SK-N-SH treated with all-trans-retinoic acid at 6 μM for 48 hours (cell line): ENCODE results near the gene GSTM3.

Source experiments
- ATAC-seq: fragments of 200-7000 bp; cut with Tn5 transposase; 3 replicates; pipeline ENCODE4 v1.9.1; 2020; ENCODE audit warnings: mild to moderate bottlenecking, moderate library complexity
- ARNTL ChIP-seq: fragments of 450-650 bp; formaldehyde crosslinking; IDR thresholded peaks from 2 replicates; pipeline ENCODE4 v1.5.0; 2020; ENCODE audit warnings: low read depth, mild to moderate bottlenecking, moderate library complexity, borderline replicate concordance
- CSDC2 ChIP-seq: fragments of 250-450 bp; sonication (Bioruptor Pico); IDR thresholded peaks from 2 replicates; pipeline ENCODE4 v1.5.0; 2020; ENCODE audit warnings: mild to moderate bottlenecking, moderate library complexity
- ESRRG ChIP-seq: fragments of 250-450 bp; sonication (Bioruptor Pico); IDR thresholded peaks from 2 replicates; pipeline ENCODE4 v1.6.1; 2021; ENCODE audit warnings: mild to moderate bottlenecking
- ISL1 ChIP-seq: fragments of 250-450 bp; sonication (Bioruptor Pico); IDR thresholded peaks from 2 replicates; pipeline ENCODE4 v2.1.2; 2022; ENCODE audit warnings: mild to moderate bottlenecking, moderate library complexity
- OSR1 ChIP-seq: fragments of 250-450 bp; sonication (Bioruptor Pico); IDR thresholded peaks from 2 replicates; pipeline ENCODE4 v1.8.0; 2022; ENCODE audit warnings: moderate library complexity, mild to moderate bottlenecking, inconsistent platforms
- PPARA ChIP-seq: fragments of 250-450 bp; sonication (Bioruptor Pico); IDR thresholded peaks from 2 replicates; pipeline ENCODE4 v1.5.0; 2020; ENCODE audit warnings: mild to moderate bottlenecking, borderline replicate concordance
- RARB ChIP-seq: fragments of 250-450 bp; sonication (Bioruptor Pico); IDR thresholded peaks from 2 replicates; pipeline ENCODE4 v1.8.0; 2021; ENCODE audit warnings: mild to moderate bottlenecking, moderate library complexity
- SNAI2 ChIP-seq: fragments of 250-450 bp; sonication (Bioruptor Pico); IDR thresholded peaks from 2 replicates; pipeline ENCODE4 v1.5.0; 2020; ENCODE audit warnings: mild to moderate bottlenecking, moderate library complexity
- TCF4 ChIP-seq: fragments of 250-450 bp; sonication (Bioruptor Pico); IDR thresholded peaks from 2 replicates; pipeline ENCODE4 v1.8.0; 2021; ENCODE audit warnings: mild to moderate bottlenecking, moderate library complexity, borderline replicate concordance
- TOX ChIP-seq: fragments of 250-450 bp; sonication (Bioruptor Pico); IDR thresholded peaks from 2 replicates; pipeline ENCODE4 v1.8.0; 2021; ENCODE audit warnings: mild to moderate bottlenecking, moderate library complexity, borderline replicate concordance
- ZC3H10 ChIP-seq: fragments of 250-450 bp; sonication (Bioruptor Pico); IDR thresholded peaks from 2 replicates; pipeline ENCODE4 v1.5.1; 2021; ENCODE audit warnings: mild to moderate bottlenecking, moderate library complexity
- ZFP3 ChIP-seq: fragments of 250-450 bp; sonication (Bioruptor Pico); IDR thresholded peaks from 2 replicates; pipeline ENCODE4 v1.5.0; 2020; ENCODE audit warnings: mild to moderate bottlenecking, moderate library complexity
- ZFP30 ChIP-seq: fragments of 450-650 bp; formaldehyde crosslinking; IDR thresholded peaks from 2 replicates; pipeline ENCODE4 v1.5.0; 2022; ENCODE audit warnings: mild to moderate bottlenecking, moderate library complexity
- ZNF565 ChIP-seq: fragments of 450-650 bp; formaldehyde crosslinking; conservative IDR thresholded peaks from 2 replicates; pipeline ENCODE4 v1.5.0; 2020; ENCODE audit warnings: low read depth, mild to moderate bottlenecking, moderate library complexity
- ZNF70 ChIP-seq: fragments of 450-650 bp; formaldehyde crosslinking; IDR thresholded peaks from 2 replicates; pipeline ENCODE4 v1.5.0; 2020; ENCODE audit warnings: mild to moderate bottlenecking, moderate library complexity
- ZNF8 ChIP-seq: fragments of 450-650 bp; formaldehyde crosslinking; IDR thresholded peaks from 2 replicates; pipeline ENCODE4 v1.5.0; 2020; ENCODE audit warnings: mild to moderate bottlenecking, moderate library complexity
- TF ChIP-seq, protein P1 (sequence below): fragments of 250-450 bp; sonication (Bioruptor Pico); IDR thresholded peaks from 2 replicates; pipeline ENCODE4 v1.5.1; 2020; ENCODE audit warnings: low read depth, mild to moderate bottlenecking, moderate library complexity
- TF ChIP-seq, protein P2 (sequence below): fragments of 250-450 bp; sonication (Bioruptor Pico); IDR thresholded peaks from 2 replicates; pipeline ENCODE4 v1.5.0; 2020; ENCODE audit warnings: mild to moderate bottlenecking, moderate library complexity
- TF ChIP-seq, protein P3 (sequence below): fragments of 250-450 bp; sonication (Bioruptor Pico); IDR thresholded peaks from 2 replicates; pipeline ENCODE4 v1.5.1; 2021; ENCODE audit warnings: mild to moderate bottlenecking, moderate library complexity
- TF ChIP-seq, protein P4 (sequence below): fragments of 250-450 bp; sonication (Bioruptor Pico); IDR thresholded peaks from 2 replicates; pipeline ENCODE4 v1.8.0; 2020; ENCODE audit warnings: mild to moderate bottlenecking, moderate library complexity, borderline replicate concordance

GSTM3 gene

DNA sequence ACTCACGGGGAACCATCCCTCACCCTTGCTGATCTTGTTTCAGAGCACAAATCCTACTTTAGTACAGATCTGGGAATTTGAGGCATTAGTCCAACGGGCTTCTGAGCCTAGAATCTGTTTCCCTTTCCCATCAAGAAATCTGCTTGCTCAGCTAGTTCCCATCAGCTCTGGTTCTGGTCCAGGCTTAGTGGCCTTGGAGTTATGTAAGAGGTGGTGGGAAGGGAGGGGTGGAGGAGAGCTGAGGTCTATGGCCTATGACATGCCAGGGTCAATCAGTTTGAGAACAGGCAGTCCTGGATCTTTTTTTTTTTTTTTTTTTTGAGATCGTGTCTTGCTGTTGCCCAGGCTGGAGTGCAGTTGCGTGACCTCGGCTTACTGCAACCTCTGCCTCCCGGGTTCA lies 49.1 kb downstream of the GSTM3 start:
- ATAC-seq, result no peak
- TF ChIP-seq CSDC2, result no peak
- TF ChIP-seq, protein P1, sequence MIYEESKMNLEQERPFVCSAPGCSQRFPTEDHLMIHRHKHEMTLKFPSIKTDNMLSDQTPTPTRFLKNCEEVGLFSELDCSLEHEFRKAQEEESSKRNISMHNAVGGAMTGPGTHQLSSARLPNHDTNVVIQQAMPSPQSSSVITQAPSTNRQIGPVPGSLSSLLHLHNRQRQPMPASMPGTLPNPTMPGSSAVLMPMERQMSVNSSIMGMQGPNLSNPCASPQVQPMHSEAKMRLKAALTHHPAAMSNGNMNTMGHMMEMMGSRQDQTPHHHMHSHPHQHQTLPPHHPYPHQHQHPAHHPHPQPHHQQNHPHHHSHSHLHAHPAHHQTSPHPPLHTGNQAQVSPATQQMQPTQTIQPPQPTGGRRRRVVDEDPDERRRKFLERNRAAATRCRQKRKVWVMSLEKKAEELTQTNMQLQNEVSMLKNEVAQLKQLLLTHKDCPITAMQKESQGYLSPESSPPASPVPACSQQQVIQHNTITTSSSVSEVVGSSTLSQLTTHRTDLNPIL, result no peak
- TF ChIP-seq TCF4 (CRISPR knock-in tag), result no peak
- no peak for TF ChIP-seq ESRRG (CRISPR knock-in tag)
- TF ChIP-seq, protein P2, sequence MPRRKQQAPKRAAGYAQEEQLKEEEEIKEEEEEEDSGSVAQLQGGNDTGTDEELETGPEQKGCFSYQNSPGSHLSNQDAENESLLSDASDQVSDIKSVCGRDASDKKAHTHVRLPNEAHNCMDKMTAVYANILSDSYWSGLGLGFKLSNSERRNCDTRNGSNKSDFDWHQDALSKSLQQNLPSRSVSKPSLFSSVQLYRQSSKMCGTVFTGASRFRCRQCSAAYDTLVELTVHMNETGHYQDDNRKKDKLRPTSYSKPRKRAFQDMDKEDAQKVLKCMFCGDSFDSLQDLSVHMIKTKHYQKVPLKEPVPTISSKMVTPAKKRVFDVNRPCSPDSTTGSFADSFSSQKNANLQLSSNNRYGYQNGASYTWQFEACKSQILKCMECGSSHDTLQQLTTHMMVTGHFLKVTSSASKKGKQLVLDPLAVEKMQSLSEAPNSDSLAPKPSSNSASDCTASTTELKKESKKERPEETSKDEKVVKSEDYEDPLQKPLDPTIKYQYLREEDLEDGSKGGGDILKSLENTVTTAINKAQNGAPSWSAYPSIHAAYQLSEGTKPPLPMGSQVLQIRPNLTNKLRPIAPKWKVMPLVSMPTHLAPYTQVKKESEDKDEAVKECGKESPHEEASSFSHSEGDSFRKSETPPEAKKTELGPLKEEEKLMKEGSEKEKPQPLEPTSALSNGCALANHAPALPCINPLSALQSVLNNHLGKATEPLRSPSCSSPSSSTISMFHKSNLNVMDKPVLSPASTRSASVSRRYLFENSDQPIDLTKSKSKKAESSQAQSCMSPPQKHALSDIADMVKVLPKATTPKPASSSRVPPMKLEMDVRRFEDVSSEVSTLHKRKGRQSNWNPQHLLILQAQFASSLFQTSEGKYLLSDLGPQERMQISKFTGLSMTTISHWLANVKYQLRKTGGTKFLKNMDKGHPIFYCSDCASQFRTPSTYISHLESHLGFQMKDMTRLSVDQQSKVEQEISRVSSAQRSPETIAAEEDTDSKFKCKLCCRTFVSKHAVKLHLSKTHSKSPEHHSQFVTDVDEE (CRISPR knock-in tag), result no peak
- TF ChIP-seq ZC3H10, result no peak
- TF ChIP-seq ZNF8 (CRISPR knock-in tag), result no peak
- TF ChIP-seq TOX (CRISPR knock-in tag), result no peak

DNA sequence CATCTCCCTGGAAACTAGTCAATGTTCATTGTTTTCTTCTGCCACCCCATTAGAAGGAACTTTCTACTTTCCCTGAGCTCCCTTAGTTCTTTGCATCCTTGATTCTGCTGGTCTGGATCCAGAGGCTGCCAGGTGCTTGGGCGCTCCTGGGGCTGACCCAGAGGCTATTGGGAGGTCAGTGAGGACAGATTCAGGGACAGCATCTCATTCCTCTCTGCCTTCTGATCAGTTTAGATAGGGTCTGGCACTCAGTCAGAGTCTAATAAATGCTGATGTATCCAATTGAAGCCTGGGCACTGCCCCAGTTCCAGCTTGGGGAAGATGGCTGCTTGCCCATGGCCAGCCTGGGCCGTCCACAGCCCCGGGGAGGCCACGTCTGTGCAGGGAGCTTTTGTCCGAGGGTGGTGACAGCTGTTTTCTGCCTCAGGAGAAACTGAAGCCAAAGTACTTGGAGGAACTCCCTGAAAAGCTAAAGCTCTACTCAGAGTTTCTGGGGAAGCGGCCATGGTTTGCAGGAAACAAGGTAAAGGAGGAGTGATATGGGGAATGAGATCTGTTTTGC lies 50.9 kb downstream of the GSTM3 start:
- ATAC-seq, result no peak
- TF ChIP-seq PPARA, result no peak
- no peak for TF ChIP-seq ZNF565 (CRISPR knock-in tag)
- TF ChIP-seq ARNTL (CRISPR knock-in tag), result no peak
- TF ChIP-seq, protein P3, sequence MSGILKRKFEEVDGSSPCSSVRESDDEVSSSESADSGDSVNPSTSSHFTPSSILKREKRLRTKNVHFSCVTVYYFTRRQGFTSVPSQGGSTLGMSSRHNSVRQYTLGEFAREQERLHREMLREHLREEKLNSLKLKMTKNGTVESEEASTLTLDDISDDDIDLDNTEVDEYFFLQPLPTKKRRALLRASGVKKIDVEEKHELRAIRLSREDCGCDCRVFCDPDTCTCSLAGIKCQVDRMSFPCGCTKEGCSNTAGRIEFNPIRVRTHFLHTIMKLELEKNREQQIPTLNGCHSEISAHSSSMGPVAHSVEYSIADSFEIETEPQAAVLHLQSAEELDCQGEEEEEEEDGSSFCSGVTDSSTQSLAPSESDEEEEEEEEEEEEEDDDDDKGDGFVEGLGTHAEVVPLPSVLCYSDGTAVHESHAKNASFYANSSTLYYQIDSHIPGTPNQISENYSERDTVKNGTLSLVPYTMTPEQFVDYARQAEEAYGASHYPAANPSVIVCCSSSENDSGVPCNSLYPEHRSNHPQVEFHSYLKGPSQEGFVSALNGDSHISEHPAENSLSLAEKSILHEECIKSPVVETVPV, result no peak
- no peak for TF ChIP-seq ZNF8 (CRISPR knock-in tag)
- no peak for TF ChIP-seq ISL1
- no peak for TF ChIP-seq TOX (CRISPR knock-in tag)
- TF ChIP-seq RARB (CRISPR knock-in tag), result no peak
- TF ChIP-seq ZNF70 (CRISPR knock-in tag), result no peak
- no peak for TF ChIP-seq OSR1 (CRISPR knock-in tag)
- no peak for TF ChIP-seq ZFP30
- TF ChIP-seq ZC3H10, result no peak
- TF ChIP-seq ESRRG (CRISPR knock-in tag), result no peak
- no peak for TF ChIP-seq ZFP3 (CRISPR knock-in tag)
- TF ChIP-seq, protein P4, sequence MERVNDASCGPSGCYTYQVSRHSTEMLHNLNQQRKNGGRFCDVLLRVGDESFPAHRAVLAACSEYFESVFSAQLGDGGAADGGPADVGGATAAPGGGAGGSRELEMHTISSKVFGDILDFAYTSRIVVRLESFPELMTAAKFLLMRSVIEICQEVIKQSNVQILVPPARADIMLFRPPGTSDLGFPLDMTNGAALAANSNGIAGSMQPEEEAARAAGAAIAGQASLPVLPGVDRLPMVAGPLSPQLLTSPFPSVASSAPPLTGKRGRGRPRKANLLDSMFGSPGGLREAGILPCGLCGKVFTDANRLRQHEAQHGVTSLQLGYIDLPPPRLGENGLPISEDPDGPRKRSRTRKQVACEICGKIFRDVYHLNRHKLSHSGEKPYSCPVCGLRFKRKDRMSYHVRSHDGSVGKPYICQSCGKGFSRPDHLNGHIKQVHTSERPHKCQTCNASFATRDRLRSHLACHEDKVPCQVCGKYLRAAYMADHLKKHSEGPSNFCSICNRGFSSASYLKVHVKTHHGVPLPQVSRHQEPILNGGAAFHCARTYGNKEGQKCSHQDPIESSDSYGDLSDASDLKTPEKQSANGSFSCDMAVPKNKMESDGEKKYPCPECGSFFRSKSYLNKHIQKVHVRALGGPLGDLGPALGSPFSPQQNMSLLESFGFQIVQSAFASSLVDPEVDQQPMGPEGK, result no peak
- TF ChIP-seq, protein P2 (CRISPR knock-in tag), result no peak
- no peak for TF ChIP-seq CSDC2
- no peak for TF ChIP-seq TCF4 (CRISPR knock-in tag)
- TF ChIP-seq SNAI2, result no peak
- TF ChIP-seq, all 23 proteins: peak for 0
